ENCODE results near the gene ZXDC. TPM values are rescaled to one million over a fixed set of nuclear protein-coding genes. Genes with fewer than 3 reads are reported as not detected.

Gene ZXDC
- total RNA-seq, 1 donor from 2014 or later: 18.8 TPM

DNA sequence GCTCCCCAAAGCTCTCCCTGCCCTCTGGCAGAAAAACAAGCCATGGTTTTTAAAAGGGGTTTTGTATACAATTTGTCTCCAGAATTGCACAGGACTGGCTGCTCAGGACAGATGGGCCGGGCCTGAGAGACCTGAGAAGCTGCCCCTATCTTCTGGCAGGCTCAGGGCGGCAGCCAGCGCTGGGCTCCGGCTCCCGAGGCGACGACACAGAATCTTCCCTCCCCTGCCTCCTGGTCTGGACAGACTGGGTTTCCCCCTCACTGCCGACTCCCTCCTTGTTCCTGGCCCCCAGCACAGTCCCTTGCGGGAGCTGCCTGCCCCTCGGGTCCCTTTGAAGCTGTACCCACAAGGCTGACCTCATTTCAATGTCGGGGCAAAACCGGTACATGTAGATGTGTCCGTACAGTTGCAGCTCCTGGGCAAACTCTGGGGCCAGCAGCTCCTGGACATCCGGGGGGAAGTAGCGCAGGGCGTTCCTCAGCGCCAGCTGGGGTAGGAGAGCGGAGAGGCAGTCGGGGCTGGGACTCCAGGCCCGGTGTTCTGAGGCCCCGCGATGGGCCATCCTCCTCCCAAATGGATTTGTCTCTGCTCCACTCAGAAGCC is 34.7 kb upstream of the ZXDC start:
- H3K27me3 ChIP-seq (ENCODE audit: control insufficient read depth in 3 of 3, insufficient read depth in 3 of 3, low read length in 3 of 3): no peaks in the 10 kb centered on the region
- no peaks in the 10 kb centered on the region for H3K36me3 ChIP-seq (ENCODE audit: control insufficient read depth in 3 of 3, insufficient read depth in 3 of 3, low read length in 3 of 3)
- H3K4me3 ChIP-seq (ENCODE audit: low read length in 3 of 3): no peak overlapping the region
- H3K9me3 ChIP-seq (ENCODE audit: control insufficient read depth in 3 of 3, low read length in 3 of 3): no peaks in the 10 kb centered on the region
- H3K27ac ChIP-seq (ENCODE audit: low read depth, low read length): no peak overlapping the region
- H3K4me1 ChIP-seq (ENCODE audit: control insufficient read depth in 3 of 3, insufficient read depth in 3 of 3, low read length in 3 of 3): peaks cover 0 to 11% (median 2%) of the 10 kb centered on the region in 3 donors
- no peak overlapping the region for H3K9ac ChIP-seq (ENCODE audit: low read depth in 1 of 3, low read length in 3 of 3)

DNA sequence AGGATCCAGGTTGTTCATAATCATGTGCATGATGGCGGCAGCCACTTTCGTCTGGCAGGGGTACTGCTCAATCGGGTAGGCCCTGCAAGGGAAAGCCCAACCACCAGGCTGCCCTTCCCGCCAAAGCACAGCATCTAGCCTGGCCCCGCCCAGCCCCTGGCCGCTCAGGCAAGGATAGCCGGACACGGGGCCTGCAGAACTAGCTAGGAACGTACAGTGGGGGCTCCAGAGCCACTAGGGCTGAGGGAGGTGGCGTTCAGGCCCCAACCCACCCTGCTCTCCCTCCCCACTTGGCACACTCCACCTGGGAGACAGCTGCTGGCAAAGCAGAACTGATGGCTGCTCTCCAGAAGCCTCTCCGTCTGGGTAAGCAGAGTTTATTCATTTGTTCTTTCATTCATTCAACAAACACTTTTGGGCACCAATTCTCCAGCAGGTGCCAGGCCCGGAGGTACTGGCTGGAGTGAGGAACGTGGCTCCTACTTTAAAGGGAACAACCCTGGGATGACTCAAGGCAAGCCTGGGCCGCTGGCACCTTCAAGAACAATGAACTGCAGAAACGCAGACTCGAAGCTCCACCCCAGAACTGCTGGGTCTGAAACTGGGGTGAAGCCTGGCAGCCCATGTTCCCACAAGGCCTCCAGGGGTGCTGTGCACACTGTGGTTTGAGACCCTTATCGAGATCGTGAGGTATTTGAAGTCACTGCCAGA is 34.1 kb upstream of the ZXDC start:
- Histone ChIP-seq H3K4me1 (ENCODE audit: control insufficient read depth in 3 of 3, insufficient read depth in 3 of 3, low read length in 3 of 3) (peaks cover 0 to 11% (median 2%) of the 10 kb centered on the region in 3 donors), H3K4me3 (ENCODE audit: low read length in 3 of 3) (no peak overlapping the region), H3K36me3 (ENCODE audit: control insufficient read depth in 3 of 3, insufficient read depth in 3 of 3, low read length in 3 of 3) (no peaks in the 10 kb centered on the region), H3K9ac (ENCODE audit: low read depth in 1 of 3, low read length in 3 of 3) (no peak overlapping the region), H3K27ac (ENCODE audit: low read depth, low read length) (no peak overlapping the region), H3K27me3 (ENCODE audit: control insufficient read depth in 3 of 3, insufficient read depth in 3 of 3, low read length in 3 of 3) (peaks cover 0 to 4% (median 0%) of the 10 kb centered on the region in 3 donors), H3K9me3 (ENCODE audit: control insufficient read depth in 3 of 3, low read length in 3 of 3) (no peaks in the 10 kb centered on the region)

DNA sequence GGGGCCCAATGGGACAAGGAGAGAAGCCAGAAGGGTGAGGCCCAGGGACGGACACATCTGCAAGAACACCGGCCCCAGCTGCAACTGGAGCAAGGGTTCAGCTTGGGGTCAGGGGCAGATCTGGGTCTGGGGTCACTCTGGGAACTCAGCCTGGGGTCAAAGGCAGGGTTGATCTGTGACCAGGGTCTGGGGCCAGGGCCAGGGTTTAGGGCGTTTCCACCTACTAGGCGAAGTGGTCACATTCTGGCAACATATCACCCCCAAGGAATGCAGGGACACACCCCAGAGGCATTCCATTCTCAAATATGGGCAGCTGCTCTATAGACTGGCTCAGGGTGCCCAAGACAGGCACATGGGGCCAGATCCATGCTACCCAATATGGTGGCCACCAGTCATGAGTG is 32.9 kb upstream of the ZXDC start:
- Histone ChIP-seq H3K36me3 (ENCODE audit: control insufficient read depth in 3 of 3, insufficient read depth in 3 of 3, low read length in 3 of 3) (no peaks in the 10 kb centered on the region), H3K27ac (ENCODE audit: low read depth, low read length) (no peak overlapping the region), H3K4me1 (ENCODE audit: control insufficient read depth in 3 of 3, insufficient read depth in 3 of 3, low read length in 3 of 3) (peaks cover 0 to 11% (median 2%) of the 10 kb centered on the region in 3 donors), H3K27me3 (ENCODE audit: control insufficient read depth in 3 of 3, insufficient read depth in 3 of 3, low read length in 3 of 3) (peaks cover 0 to 9% (median 0%) of the 10 kb centered on the region in 3 donors), H3K9ac (ENCODE audit: low read depth in 1 of 3, low read length in 3 of 3) (no peak overlapping the region), H3K4me3 (ENCODE audit: low read length in 3 of 3) (no peak overlapping the region), H3K9me3 (ENCODE audit: control insufficient read depth in 3 of 3, low read length in 3 of 3) (no peaks in the 10 kb centered on the region)

DNA sequence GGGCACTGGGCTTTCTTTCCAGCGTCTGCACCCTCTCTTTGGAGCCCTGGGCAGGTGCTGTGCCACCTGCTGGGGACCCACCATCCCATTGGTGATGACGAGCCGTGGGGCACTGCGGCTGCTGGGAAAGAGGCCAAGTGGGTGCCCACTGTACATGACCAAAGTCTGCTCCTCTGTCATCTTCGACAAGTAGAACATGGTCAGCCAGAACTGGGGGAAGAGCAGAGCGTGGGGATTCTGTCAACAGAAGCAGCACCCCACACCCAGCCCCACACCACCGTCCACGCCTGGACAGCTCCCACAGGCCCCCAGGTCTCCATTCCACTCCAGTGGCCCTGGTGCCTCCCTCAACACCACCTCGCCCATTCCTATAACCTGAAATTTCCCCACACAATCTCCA is 32.2 kb upstream of the ZXDC start:
- peaks cover 0 to 9% (median 0%) of the 10 kb centered on the region in 3 donors for H3K27me3 ChIP-seq (ENCODE audit: control insufficient read depth in 3 of 3, insufficient read depth in 3 of 3, low read length in 3 of 3)
- H3K9ac ChIP-seq (ENCODE audit: low read depth in 1 of 3, low read length in 3 of 3): no peak overlapping the region
- H3K36me3 ChIP-seq (ENCODE audit: control insufficient read depth in 3 of 3, insufficient read depth in 3 of 3, low read length in 3 of 3): no peaks in the 10 kb centered on the region
- no peak overlapping the region for H3K27ac ChIP-seq (ENCODE audit: low read depth, low read length)
- H3K9me3 ChIP-seq (ENCODE audit: control insufficient read depth in 3 of 3, low read length in 3 of 3): no peaks in the 10 kb centered on the region
- peaks cover 0 to 4% (median 2%) of the 10 kb centered on the region in 3 donors for H3K4me1 ChIP-seq (ENCODE audit: control insufficient read depth in 3 of 3, insufficient read depth in 3 of 3, low read length in 3 of 3)
- no peak overlapping the region for H3K4me3 ChIP-seq (ENCODE audit: low read length in 3 of 3)

DNA sequence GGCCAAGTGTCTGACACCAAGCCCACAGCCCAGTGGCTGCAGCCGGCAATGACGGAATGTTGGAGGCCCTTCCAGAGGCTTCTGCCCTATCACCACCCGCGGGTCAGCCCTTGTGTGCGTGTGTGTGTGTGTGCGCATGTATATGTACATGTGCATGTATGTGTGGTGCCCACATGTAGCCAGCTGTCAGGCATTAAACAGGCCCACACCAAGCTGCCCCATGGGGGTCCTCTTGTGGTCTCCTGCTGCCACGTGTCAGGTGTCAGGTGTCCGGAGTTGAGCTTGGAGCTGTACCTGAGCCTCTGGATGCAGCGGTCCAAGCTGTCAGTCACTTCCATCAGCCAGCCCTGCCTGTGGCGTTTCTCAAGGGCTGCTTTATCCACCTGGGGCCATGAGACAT is 28.0 kb upstream of the ZXDC start:
- H3K4me1 ChIP-seq (ENCODE audit: control insufficient read depth in 3 of 3, insufficient read depth in 3 of 3, low read length in 3 of 3): no peaks in the 10 kb centered on the region
- H3K27me3 ChIP-seq (ENCODE audit: control insufficient read depth in 3 of 3, insufficient read depth in 3 of 3, low read length in 3 of 3): peaks cover 0 to 9% (median 0%) of the 10 kb centered on the region in 3 donors
- H3K27ac ChIP-seq (ENCODE audit: low read depth, low read length): no peak overlapping the region
- H3K9me3 ChIP-seq (ENCODE audit: control insufficient read depth in 3 of 3, low read length in 3 of 3): no peaks in the 10 kb centered on the region
- H3K9ac ChIP-seq (ENCODE audit: low read depth in 1 of 3, low read length in 3 of 3): no peak overlapping the region
- H3K36me3 ChIP-seq (ENCODE audit: control insufficient read depth in 3 of 3, insufficient read depth in 3 of 3, low read length in 3 of 3): no peaks in the 10 kb centered on the region
- H3K4me3 ChIP-seq (ENCODE audit: low read length in 3 of 3): no peak overlapping the region

DNA sequence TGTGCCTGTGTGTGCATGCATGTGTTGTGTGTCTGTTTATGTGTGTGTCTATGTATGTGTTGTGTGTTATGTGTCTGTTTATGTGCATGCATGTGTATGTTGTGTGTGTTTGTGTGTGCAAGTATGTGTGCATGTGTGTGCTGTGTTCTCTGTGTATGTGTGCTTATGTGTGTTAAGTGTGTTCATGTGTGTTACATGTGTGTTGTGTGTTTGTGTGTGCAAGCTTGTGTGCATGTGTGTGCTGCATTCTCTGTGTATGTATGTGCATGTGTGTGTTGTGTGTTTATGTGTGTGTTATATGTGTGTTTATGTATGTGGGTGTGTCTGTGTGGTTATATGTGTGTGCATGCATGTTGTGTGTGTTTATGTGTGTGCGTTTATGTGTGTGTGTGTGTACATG is 27.0 kb upstream of the ZXDC start:
- Histone ChIP-seq H3K9me3 (ENCODE audit: control insufficient read depth in 3 of 3, low read length in 3 of 3) (no peaks in the 10 kb centered on the region), H3K36me3 (ENCODE audit: control insufficient read depth in 3 of 3, insufficient read depth in 3 of 3, low read length in 3 of 3) (no peaks in the 10 kb centered on the region), H3K4me1 (ENCODE audit: control insufficient read depth in 3 of 3, insufficient read depth in 3 of 3, low read length in 3 of 3) (no peaks in the 10 kb centered on the region), H3K4me3 (ENCODE audit: low read length in 3 of 3) (no peak overlapping the region), H3K9ac (ENCODE audit: low read depth in 1 of 3, low read length in 3 of 3) (no peak overlapping the region), H3K27ac (ENCODE audit: low read depth, low read length) (no peak overlapping the region), H3K27me3 (ENCODE audit: control insufficient read depth in 3 of 3, insufficient read depth in 3 of 3, low read length in 3 of 3) (peaks cover 0 to 9% (median 0%) of the 10 kb centered on the region in 3 donors)

DNA sequence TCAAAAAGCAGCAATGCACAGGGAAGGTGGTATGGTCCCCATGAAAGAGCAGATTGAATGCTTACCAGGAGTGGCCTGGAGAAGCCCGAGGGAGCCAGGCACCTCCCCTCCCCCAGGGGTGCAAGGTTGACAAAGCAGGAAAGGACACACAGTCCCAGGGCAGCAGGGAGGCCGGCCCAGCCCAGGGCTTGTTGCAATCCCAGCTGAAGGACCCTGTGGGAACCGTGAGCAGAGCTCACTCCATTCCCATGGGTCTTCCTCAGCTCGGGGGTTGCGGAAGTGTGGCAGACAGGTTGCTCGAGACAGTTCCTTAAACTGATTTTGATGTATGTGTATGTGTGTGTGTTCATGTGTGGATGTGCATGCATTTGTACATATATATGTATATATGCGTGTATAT is 26.0 kb upstream of the ZXDC start:
- H3K27ac ChIP-seq (ENCODE audit: low read depth, low read length): no peak overlapping the region
- no peaks in the 10 kb centered on the region for H3K4me1 ChIP-seq (ENCODE audit: control insufficient read depth in 3 of 3, insufficient read depth in 3 of 3, low read length in 3 of 3)
- H3K9ac ChIP-seq (ENCODE audit: low read depth in 1 of 3, low read length in 3 of 3): no peak overlapping the region
- H3K9me3 ChIP-seq (ENCODE audit: control insufficient read depth in 3 of 3, low read length in 3 of 3): no peaks in the 10 kb centered on the region
- no peak overlapping the region for H3K4me3 ChIP-seq (ENCODE audit: low read length in 3 of 3)
- H3K36me3 ChIP-seq (ENCODE audit: control insufficient read depth in 3 of 3, insufficient read depth in 3 of 3, low read length in 3 of 3): no peaks in the 10 kb centered on the region
- H3K27me3 ChIP-seq (ENCODE audit: control insufficient read depth in 3 of 3, insufficient read depth in 3 of 3, low read length in 3 of 3): peaks cover 0 to 9% (median 0%) of the 10 kb centered on the region in 3 donors

DNA sequence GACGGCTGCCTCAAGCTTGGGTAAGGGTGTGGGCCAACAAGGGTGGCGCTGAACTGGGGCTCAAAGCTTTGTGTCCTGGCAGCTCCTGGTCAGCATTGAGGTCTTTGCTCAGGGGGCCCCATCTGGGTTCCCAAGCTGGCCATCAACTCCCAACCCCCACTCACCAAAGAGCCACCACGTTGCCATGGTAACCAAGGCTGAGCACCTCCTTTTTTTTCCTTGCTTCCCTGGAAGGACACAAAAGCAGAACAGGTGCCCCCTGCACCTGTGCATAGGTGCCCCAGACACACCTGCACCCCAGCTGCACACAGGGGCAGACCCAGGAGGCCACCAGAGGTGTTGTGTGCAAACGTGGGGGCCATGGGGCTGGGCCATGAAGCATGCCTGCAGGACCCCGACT is 25.4 kb upstream of the ZXDC start:
- Histone ChIP-seq H3K4me3 (ENCODE audit: low read length in 3 of 3) (no peak overlapping the region), H3K27me3 (ENCODE audit: control insufficient read depth in 3 of 3, insufficient read depth in 3 of 3, low read length in 3 of 3) (peaks cover 0 to 9% (median 0%) of the 10 kb centered on the region in 3 donors), H3K9ac (ENCODE audit: low read depth in 1 of 3, low read length in 3 of 3) (no peak overlapping the region), H3K36me3 (ENCODE audit: control insufficient read depth in 3 of 3, insufficient read depth in 3 of 3, low read length in 3 of 3) (no peaks in the 10 kb centered on the region), H3K4me1 (ENCODE audit: control insufficient read depth in 3 of 3, insufficient read depth in 3 of 3, low read length in 3 of 3) (no peaks in the 10 kb centered on the region), H3K9me3 (ENCODE audit: control insufficient read depth in 3 of 3, low read length in 3 of 3) (no peaks in the 10 kb centered on the region), H3K27ac (ENCODE audit: low read depth, low read length) (no peak overlapping the region)

DNA sequence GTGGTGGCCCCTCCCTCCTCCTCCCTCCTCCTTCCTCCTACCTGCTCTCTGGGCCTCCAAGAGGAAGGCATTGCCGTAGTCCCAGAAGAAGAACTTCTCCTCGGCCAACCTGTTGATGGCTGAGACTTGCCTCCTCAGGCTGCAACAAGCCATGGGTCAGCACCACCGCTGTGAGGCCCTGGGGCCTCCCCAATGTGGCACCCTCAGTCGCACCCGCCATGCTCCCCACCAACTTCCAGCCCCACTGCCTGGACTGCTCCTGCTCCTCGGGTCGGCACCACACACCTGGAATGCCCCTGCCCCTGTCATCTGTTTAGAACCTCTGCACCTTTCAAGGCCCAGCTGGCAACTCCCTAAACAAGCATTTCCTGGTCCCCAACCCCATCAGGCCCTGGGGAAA is 24.3 kb upstream of the ZXDC start:
- no peaks in the 10 kb centered on the region for H3K4me1 ChIP-seq (ENCODE audit: control insufficient read depth in 3 of 3, insufficient read depth in 3 of 3, low read length in 3 of 3)
- no peak overlapping the region for H3K4me3 ChIP-seq (ENCODE audit: low read length in 3 of 3)
- no peak overlapping the region for H3K27ac ChIP-seq (ENCODE audit: low read depth, low read length)
- no peaks in the 10 kb centered on the region for H3K9me3 ChIP-seq (ENCODE audit: control insufficient read depth in 3 of 3, low read length in 3 of 3)
- H3K9ac ChIP-seq (ENCODE audit: low read depth in 1 of 3, low read length in 3 of 3): no peak overlapping the region
- no peaks in the 10 kb centered on the region for H3K36me3 ChIP-seq (ENCODE audit: control insufficient read depth in 3 of 3, insufficient read depth in 3 of 3, low read length in 3 of 3)
- peaks cover 0 to 7% (median 0%) of the 10 kb centered on the region in 3 donors for H3K27me3 ChIP-seq (ENCODE audit: control insufficient read depth in 3 of 3, insufficient read depth in 3 of 3, low read length in 3 of 3)

DNA sequence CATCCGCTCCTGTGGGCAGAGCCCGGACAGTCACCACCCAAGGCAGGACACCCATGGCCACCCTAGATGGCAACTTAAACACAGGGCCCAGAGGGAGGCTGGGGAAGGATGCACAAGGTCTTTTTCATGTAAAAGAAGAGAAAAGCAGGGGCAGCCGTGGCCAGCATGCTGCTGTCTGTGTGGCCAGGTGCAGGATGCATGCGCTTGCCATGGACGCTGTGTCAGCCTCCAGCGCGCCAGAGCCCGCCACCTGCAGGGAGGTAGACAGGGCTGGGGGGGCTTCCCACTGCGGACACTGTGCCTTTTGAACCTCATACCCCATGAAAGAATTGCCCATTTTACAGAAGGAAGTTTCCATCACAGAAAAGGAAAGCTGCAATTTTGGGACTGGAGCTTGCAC is 23.7 kb upstream of the ZXDC start:
- no peaks in the 10 kb centered on the region for H3K9me3 ChIP-seq (ENCODE audit: control insufficient read depth in 3 of 3, low read length in 3 of 3)
- no peak overlapping the region for H3K4me3 ChIP-seq (ENCODE audit: low read length in 3 of 3)
- H3K9ac ChIP-seq (ENCODE audit: low read depth in 1 of 3, low read length in 3 of 3): no peak overlapping the region
- no peak overlapping the region for H3K27ac ChIP-seq (ENCODE audit: low read depth, low read length)
- no peaks in the 10 kb centered on the region for H3K36me3 ChIP-seq (ENCODE audit: control insufficient read depth in 3 of 3, insufficient read depth in 3 of 3, low read length in 3 of 3)
- no peaks in the 10 kb centered on the region for H3K4me1 ChIP-seq (ENCODE audit: control insufficient read depth in 3 of 3, insufficient read depth in 3 of 3, low read length in 3 of 3)
- H3K27me3 ChIP-seq (ENCODE audit: control insufficient read depth in 3 of 3, insufficient read depth in 3 of 3, low read length in 3 of 3): peaks cover 0 to 5% (median 0%) of the 10 kb centered on the region in 3 donors
